ENCODE results near the gene GBF1. TPM values are rescaled to one million over a fixed set of nuclear protein-coding genes. Genes with fewer than 3 reads are reported as not detected.
A peak's percentile ranks its signal among the peaks of the same experiment; 100 is the strongest.

The GBF1 gene
- total RNA-seq, 1 experiment from 2014 or later, result 28.3 TPM

DNA sequence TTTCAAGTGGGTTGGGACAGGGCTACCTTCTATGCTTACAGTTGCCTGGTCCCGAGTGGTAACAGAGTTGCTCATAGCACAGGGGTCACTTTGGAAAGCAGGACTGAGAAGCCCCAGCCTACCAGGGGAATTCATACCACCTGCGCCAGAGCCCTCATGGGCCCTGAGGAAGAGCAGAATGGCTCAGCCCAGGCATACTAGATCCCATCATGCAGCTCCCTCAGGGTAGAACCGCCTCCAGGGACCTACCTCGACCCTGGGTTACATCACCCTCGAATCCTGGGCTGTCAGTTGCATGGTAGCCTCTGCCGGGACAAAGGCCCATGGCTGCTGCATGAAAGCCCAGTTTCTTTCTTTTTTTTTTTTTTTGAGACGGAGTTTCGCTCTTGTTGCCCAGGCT lies 184.1 kb downstream of the GBF1 start:
- Histone ChIP-seq H3K4me3 (no peak overlapping the region), H3K4me1 (replicated peaks; ENCODE audit: insufficient read depth) (no peaks in the 10 kb centered on the region), H3K36me3 (ENCODE audit: low read depth) (no peaks in the 10 kb centered on the region), H3K4me2 (no peak overlapping the region), H3K27ac (no peak overlapping the region), H3K9me3 (ENCODE audit: insufficient read depth, low read depth) (no peaks in the 10 kb centered on the region), H4K20me1 (ENCODE audit: insufficient read depth) (no peaks in the 10 kb centered on the region), H2AFZ (no peak overlapping the region), H3K27me3 (ENCODE audit: insufficient read depth, low read depth) (no peaks in the 10 kb centered on the region), H3K9me2 (ENCODE audit: insufficient read depth) (no peaks in the 10 kb centered on the region), H3F3A (ENCODE audit: insufficient read depth, low read depth) (no peaks in the 10 kb centered on the region), H3K79me2 (ENCODE audit: low read depth) (peaks cover 6% of the 10 kb centered on the region; the same call in 1 of the 2 replicates)
- POLR2A ChIA-PET (ENCODE audit: unreplicated experiment), result no interaction called here
- no TSS peak for BruUV-seq (replicated peaks)
- CTCF ChIA-PET, result no interaction called here
- intact Hi-C loops (cut with micrococcal nuclease; ENCODE audit: unreplicated experiment), result no loop called here
- no peak for TF ChIP-seq EZH2 (IDR thresholded peaks at IDR 0.05; ENCODE audit: low read depth)
- TF ChIP-seq, protein P1, sequence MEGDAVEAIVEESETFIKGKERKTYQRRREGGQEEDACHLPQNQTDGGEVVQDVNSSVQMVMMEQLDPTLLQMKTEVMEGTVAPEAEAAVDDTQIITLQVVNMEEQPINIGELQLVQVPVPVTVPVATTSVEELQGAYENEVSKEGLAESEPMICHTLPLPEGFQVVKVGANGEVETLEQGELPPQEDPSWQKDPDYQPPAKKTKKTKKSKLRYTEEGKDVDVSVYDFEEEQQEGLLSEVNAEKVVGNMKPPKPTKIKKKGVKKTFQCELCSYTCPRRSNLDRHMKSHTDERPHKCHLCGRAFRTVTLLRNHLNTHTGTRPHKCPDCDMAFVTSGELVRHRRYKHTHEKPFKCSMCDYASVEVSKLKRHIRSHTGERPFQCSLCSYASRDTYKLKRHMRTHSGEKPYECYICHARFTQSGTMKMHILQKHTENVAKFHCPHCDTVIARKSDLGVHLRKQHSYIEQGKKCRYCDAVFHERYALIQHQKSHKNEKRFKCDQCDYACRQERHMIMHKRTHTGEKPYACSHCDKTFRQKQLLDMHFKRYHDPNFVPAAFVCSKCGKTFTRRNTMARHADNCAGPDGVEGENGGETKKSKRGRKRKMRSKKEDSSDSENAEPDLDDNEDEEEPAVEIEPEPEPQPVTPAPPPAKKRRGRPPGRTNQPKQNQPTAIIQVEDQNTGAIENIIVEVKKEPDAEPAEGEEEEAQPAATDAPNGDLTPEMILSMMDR (conservative IDR thresholded peaks at IDR 0.05), result no peak
- DNase-seq, result no peak

DNA sequence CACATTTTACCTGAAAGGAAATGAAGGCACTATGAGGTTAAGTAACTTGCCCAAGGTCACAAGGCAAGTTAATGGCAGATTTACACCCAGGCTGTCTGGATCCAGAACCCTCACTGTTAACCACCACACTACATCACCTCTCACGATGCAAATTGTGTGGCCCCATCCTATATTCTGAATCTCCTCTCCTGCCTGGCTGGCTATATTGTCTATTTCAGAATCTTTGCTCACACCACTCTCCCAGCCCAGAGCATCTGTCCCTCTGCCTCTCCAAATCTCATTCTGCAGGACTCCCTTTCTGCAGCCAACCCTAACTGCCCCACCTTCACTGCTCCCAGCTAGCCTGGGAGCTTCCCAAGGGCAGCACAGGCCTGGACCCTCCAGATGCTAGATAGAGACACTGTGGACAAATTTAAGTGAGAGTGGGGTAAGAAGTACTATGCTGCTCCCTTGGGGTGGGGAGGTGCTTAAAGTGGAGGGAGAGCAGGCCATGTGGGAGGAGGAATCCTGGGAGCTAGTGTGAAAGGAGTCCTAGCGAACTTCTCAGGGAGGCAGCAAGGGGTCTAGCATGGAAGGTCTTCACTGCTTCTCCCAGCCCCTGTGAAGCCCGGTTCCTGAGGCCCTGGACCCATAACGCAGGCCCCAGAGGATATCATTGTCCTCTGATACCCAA lies 186.3 kb downstream of the GBF1 start:
- BruUV-seq (replicated peaks), result no TSS peak
- H3K27me3 ChIP-seq (ENCODE audit: insufficient read depth, low read depth), result no peaks in the 10 kb centered on the region
- no peaks in the 10 kb centered on the region for H3K9me3 ChIP-seq (ENCODE audit: insufficient read depth, low read depth)
- H3K9me2 ChIP-seq (ENCODE audit: insufficient read depth), result no peaks in the 10 kb centered on the region
- intact Hi-C loops (cut with micrococcal nuclease; ENCODE audit: unreplicated experiment), result no loop called here
- H3K79me2 ChIP-seq (ENCODE audit: low read depth), result peaks cover 6% of the 10 kb centered on the region; the same call in 1 of the 2 replicates
- H3K4me1 ChIP-seq (replicated peaks; ENCODE audit: insufficient read depth), result no peaks in the 10 kb centered on the region
- no peaks in the 10 kb centered on the region for H3F3A ChIP-seq (ENCODE audit: insufficient read depth, low read depth)
- peak overlapping the region; percentile 94 for H3K4me2 ChIP-seq
- CTCF ChIA-PET, result interaction anchor here (1.2 kb wide), 1 partner anchor 9 kb away, joined by 3 read pairs; no protein-coding TSS in a partner anchor
- TF ChIP-seq EZH2 (IDR thresholded peaks at IDR 0.05; ENCODE audit: low read depth), result no peak
- H3K27ac ChIP-seq, result no peak overlapping the region
- no peaks in the 10 kb centered on the region for H3K36me3 ChIP-seq (ENCODE audit: low read depth)
- no peak for DNase-seq
- peak overlapping the region; percentile 86 for H2AFZ ChIP-seq
- H4K20me1 ChIP-seq (ENCODE audit: insufficient read depth), result no peaks in the 10 kb centered on the region
- H3K4me3 ChIP-seq, result peak overlapping the region; percentile 86
- POLR2A ChIA-PET (ENCODE audit: unreplicated experiment), result interaction anchor here (0.6 kb wide), 1 partner anchor 168 kb away, joined by 6 read pairs; no protein-coding TSS in a partner anchor

Other genes with a start within 250 kb of the GBF1 start
- 12.0 and 12.8 TPM in 2 replicates for gene ARMH3, start 189.4 kb upstream of the GBF1 start, total RNA-seq (2021)
- 12.5 and 16.9 TPM in 2 replicates for gene HPS6, start 180.2 kb upstream of the GBF1 start, total RNA-seq (2021)
- gene LDB1, start 125.2 kb upstream of the GBF1 start, total RNA-seq (2021), result 31.2 and 38.5 TPM in 2 replicates
- gene PPRC1, start 112.5 kb upstream of the GBF1 start, total RNA-seq (2021), result 22.9 and 25.1 TPM in 2 replicates
- gene NOLC1, start 93.1 kb upstream of the GBF1 start, total RNA-seq (2021), result 58.3 and 59.5 TPM in 2 replicates
- 0.61 and 0.88 TPM in 2 replicates for gene ELOVL3, start 19.2 kb upstream of the GBF1 start, total RNA-seq (2021)
- gene PITX3, start 4.0 kb upstream of the GBF1 start, total RNA-seq (2021), result not detected in 2 replicates
- gene NFKB2, start 150.2 kb downstream of the GBF1 start, total RNA-seq (2021), result 26.3 and 30.8 TPM in 2 replicates
- gene PSD, start 173.3 kb downstream of the GBF1 start, total RNA-seq (2021), result 1.6 and 2.3 TPM in 2 replicates
- gene FBXL15, start 175.3 kb downstream of the GBF1 start, total RNA-seq (2021), result 6.2 and 12.7 TPM in 2 replicates
- gene CUEDC2, start 187.0 kb downstream of the GBF1 start, total RNA-seq (2021), result 46.2 and 57.7 TPM in 2 replicates
- gene C10orf95, start 206.0 kb downstream of the GBF1 start, total RNA-seq (2021), result 1.0 and 1.4 TPM in 2 replicates